ENCODE results near the gene C2orf49. TPM values are rescaled to one million over a fixed set of nuclear protein-coding genes. Genes with fewer than 3 reads are reported as not detected.
A peak's percentile ranks its signal among the peaks of the same experiment; 100 is the strongest.

Gene C2orf49
- total and polyA plus RNA-seq, 9 of the 15 experiments (the other 6 are each of a cell fraction or from before 2014, with no cell fraction given): 17.9 to 38.2 (median 25.6) TPM

- Histone ChIP-seq H3K9ac (ENCODE audit: insufficient read depth in 1 of 2, low read depth in 2 of 2, low read length in 2 of 2) (no peak overlapping the region), H3K4me3 (no peak overlapping the region), H3K27me3 (ENCODE audit: control insufficient read depth in 2 of 2, insufficient read depth in 2 of 2, low read length in 2 of 2) (no peaks in the 10 kb centered on the region), H3K9me1 (ENCODE audit: control insufficient read depth, insufficient read depth, low read length) (no peaks in the 10 kb centered on the region), H3K4me2 (ENCODE audit: insufficient read depth, low read length) (no peak overlapping the region), H3K9me3 (replicated peaks; ENCODE audit: control insufficient read depth, insufficient read depth, low read depth, low read length) (no peaks in the 10 kb centered on the region), H3K79me2 (ENCODE audit: control insufficient read depth, insufficient read depth, low read length) (peaks cover 50% of the 10 kb centered on the region), H3K27ac (ENCODE audit: extremely low read depth, low read depth, low read length) (no peak overlapping the region), H2AFZ (ENCODE audit: low read depth, low read length) (no peak overlapping the region), H3K4me1 (replicated peaks in 1 of 2; ENCODE audit: control insufficient read depth in 2 of 2, insufficient read depth in 2 of 2, low read length in 2 of 2) (peaks cover 8 to 9% of the 10 kb centered on the region in 2 experiments; a peak in 4 of 5 replicates), H4K20me1 (replicated peaks; ENCODE audit: control insufficient read depth, insufficient read depth, low read length) (no peaks in the 10 kb centered on the region), H3K36me3 (ENCODE audit: control insufficient read depth, insufficient read depth, low read length) (peaks cover 21% of the 10 kb centered on the region; the same call in 2 of the 3 replicates)
- FAIRE-seq: no peak
- POLR2A ChIA-PET: interaction anchor here (0.7 to 1.5 kb wide), 2 partner anchors 11 to 22 kb away, joined by 3 read pairs; no protein-coding TSS in a partner anchor
- ATAC-seq: peak; percentile 42
- CTCF ChIA-PET (ENCODE audit: low intra/inter-chr PET ratio): no interaction called here
- DNase-seq (ENCODE audit: extremely low read depth in 1 of 4, low spot score in 3 of 4): no peak
- intact Hi-C loops (cut with micrococcal nuclease): no loop called here
- no TSS peak for BruUV-seq (replicated peaks)
- in situ Hi-C loops (cut with MboI): no loop called here
- TF ChIP-seq ESRRA (IDR thresholded peaks at IDR 0.05; ENCODE audit: borderline replicate concordance, low read depth) (no peak), NR1H2 (CRISPR knock-in tag; IDR thresholded peaks at IDR 0.05) (no peak), ZNF253 (CRISPR knock-in tag; conservative IDR thresholded peaks at IDR 0.05) (no peak), ARID3B (CRISPR knock-in tag; IDR thresholded peaks at IDR 0.05; ENCODE audit: borderline replicate concordance) (no peak), ZNF165 (CRISPR knock-in tag; IDR thresholded peaks at IDR 0.05; ENCODE audit: borderline replicate concordance) (no peak)
- TF ChIP-seq, protein P1, sequence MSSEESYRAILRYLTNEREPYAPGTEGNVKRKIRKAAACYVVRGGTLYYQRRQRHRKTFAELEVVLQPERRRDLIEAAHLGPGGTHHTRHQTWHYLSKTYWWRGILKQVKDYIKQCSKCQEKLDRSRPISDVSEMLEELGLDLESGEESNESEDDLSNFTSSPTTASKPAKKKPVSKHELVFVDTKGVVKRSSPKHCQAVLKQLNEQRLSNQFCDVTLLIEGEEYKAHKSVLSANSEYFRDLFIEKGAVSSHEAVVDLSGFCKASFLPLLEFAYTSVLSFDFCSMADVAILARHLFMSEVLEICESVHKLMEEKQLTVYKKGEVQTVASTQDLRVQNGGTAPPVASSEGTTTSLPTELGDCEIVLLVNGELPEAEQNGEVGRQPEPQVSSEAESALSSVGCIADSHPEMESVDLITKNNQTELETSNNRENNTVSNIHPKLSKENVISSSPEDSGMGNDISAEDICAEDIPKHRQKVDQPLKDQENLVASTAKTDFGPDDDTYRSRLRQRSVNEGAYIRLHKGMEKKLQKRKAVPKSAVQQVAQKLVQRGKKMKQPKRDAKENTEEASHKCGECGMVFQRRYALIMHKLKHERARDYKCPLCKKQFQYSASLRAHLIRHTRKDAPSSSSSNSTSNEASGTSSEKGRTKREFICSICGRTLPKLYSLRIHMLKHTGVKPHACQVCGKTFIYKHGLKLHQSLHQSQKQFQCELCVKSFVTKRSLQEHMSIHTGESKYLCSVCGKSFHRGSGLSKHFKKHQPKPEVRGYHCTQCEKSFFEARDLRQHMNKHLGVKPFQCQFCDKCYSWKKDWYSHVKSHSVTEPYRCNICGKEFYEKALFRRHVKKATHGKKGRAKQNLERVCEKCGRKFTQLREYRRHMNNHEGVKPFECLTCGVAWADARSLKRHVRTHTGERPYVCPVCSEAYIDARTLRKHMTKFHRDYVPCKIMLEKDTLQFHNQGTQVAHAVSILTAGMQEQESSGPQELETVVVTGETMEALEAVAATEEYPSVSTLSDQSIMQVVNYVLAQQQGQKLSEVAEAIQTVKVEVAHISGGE (CRISPR knock-in tag; IDR thresholded peaks at IDR 0.05): no peak
Measured at GRCh38 chr2:105390454-105390853, 53.1 kb downstream of the C2orf49 start.

All from K562 (cell line).